Urothelium cell line (cell line): ENCODE data around the gene FGFR2.

ENCODE experiments used
- DNase-seq: peaks from one replicate; pipeline ENCODE4 v3.0.0; 2011; ENCODE audit warnings: low spot score, mixed read lengths
- FAIRE-seq: peaks from 2 replicates; lab custom pipeline; 2011; peaks lifted over from hg19 to GRCh38; lab: Jason Lieb, UNC

Gene FGFR2

DNA sequence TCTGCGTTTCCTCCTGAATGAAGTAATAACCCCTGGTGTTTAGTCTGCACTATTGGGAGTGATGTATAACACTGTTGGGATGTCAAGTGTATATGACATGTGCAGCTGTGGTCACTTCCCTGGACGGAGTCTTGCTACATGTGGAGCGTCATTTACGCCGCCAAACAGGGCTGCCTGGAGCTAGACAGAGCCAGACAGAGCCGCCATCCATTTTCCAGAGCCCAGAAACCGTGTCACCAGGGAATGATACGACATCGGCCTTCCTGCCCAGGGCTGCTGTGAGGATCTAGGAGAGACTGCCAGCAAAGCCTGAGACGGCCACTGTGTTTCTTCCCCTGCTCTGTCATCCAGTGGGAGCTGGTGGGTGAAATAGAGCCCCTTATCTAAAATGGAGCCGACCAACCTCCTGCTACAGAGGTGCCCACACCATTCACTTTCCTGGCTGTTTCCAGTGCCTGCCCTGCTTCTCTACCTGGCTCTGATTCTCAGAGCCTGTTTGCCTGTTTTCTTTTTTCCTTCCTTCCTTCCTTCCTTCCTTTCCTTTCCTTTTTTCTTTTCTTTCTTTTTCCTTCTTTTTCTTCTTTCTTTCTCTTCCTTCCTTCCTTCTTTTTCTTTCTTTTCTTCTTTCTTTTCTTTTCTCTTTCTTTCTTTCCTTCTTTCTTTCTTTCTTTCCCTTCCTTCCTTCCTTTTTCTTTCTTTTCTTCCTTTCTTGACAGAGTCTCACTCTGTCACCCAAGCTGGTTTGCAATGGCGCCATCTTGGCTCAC lies 13.3 kb upstream of the FGFR2 start:
- no peak for FAIRE-seq
- no peak for DNase-seq

DNA sequence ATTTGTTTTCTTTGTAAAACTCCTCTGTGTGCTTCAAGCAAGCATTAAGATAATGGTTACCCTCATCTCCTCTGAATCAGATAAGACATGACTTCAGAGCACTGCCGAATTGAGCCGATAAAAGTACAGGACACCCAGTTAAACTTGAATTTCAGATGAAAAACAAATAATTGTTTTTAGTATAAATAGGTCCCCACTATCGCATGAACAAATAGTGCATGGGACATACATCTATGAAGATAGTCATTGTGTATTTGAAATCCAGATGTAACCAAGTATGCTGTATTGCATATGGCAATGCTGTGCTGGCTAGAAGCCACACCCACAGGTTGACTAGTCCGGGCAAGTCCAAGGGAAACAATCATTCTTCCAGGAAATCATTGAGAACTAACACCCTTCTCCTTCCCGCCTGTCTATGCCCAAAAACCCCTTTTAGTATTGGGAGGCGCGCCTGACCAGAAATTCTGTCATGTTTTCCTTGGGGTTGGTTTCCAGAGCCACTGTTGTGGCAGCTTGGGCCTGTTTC lies 12.6 kb upstream of the FGFR2 start:
- DNase-seq (no peak), FAIRE-seq (no peak)

GRCh38 chr10:121609426-121610380 lies 11.5 kb upstream of the FGFR2 start:
- peak; percentile 46 for FAIRE-seq
- DNase-seq = no peak

DNA sequence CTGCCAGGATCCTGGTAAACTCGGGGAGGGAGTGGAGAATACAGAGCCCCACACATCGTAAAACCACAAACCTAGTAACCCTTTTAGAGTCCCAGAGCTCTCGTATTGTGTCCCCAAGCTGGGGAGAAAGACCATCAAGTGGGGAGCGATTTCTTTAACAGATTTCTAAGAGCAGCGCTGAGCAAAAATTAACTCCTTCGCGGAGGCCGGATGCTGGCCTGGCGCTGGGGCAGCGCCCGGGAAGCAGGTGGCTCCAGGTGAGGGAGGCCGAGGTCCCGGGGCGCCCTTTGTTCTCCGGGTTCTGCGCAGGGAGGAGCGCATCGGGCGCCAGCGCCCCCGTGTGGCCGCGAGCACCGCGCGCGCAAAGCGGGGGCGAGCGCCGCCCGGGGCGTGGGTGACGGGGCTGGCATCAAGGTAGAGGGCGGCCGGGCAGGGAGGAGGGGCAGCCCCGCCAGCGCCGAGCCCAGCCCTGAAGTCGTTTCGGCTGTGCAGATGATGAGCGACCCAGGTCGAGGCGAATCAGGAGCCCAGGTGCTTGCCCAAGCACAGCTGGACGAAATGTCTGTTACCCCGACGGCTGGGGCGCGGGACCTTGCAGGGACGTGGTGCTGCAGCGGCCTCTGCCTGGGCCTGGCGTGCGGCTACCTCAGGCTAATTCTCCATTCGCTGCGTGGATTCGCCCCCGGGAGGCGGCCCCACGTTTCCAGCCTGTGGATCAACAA lies 10.4 kb upstream of the FGFR2 start:
- DNase-seq (peak; percentile 82), FAIRE-seq (peak; percentile 55)

DNA sequence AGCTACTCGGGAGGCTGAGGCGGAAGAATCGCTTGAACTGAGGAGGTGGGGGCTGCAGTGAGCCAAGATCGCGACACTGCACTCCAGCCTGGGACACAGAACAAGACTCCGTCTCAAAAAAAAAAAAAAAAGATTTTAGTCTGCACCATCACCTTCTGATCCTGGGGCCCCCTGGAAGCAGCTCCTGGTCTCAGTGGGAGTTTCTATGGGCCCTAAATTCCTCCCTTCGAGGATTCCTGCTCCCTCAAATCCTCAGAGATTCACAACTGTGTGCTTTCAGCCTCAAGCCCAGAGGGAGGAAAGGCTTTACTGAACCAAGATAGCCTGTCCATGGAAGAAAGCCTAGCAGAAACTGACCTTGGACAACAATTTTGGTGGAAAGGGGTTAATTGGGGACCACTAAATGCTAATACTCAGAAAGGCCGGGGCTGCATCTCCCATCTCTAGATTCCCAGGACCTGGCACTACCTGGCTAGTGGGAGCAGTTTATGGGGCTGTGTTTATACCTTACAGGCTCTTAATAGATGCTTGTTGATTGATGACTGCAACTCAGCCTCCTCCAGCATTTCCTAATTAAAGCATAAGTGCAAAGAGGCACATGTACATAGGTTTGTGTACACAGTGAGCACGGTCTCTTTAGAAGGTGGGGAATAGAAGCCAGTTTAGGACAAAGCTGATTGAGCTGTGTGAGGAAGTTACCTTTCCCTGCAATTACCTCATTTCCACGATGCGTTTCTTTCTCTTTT lies 9.2 kb upstream of the FGFR2 start:
- DNase-seq = no peak
- FAIRE-seq = no peak

- no peak for FAIRE-seq
Observed at GRCh38 chr10:121605708-121606107, 7.5 kb upstream of the FGFR2 start.

GRCh38 chr10:121601458-121601857 lies 3.2 kb upstream of the FGFR2 start:
- DNase-seq = no peak
- FAIRE-seq = no peak

More at GRCh38 chr10:121605708-121606107, 7.5 kb upstream of the FGFR2 start:
- DNase-seq = no peak

DNA sequence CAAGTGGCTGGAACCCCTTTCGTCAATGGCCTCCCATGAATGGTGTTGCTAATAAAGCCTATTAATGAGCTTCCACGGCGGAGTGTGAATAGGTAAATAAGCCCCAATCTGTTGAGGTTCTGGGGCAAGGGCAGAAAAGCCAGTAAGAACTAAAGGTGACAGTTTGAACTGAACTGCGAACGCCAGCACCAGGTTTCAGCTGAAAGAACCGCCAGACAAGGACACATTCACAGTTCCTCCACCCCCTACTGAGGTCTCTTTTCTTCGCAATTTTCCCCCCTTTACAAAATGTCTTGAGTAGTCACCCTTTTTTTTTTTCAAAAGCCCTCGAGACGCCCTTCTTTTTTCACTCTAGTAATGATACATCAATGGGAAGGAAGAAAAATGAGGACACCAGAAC lies 2.4 kb upstream of the FGFR2 start:
- DNase-seq = no peak

GRCh38 chr10:121599947-121600346 lies 1.7 kb upstream of the FGFR2 start:
- DNase-seq (no peak), FAIRE-seq (no peak)

More for the DNA sequence above, 2.4 kb upstream of the FGFR2 start:
- no peak for FAIRE-seq

- peak; percentile 31 for DNase-seq
Observed at GRCh38 chr10:121597504-121598262, 561 bp downstream of the FGFR2 start.

DNA sequence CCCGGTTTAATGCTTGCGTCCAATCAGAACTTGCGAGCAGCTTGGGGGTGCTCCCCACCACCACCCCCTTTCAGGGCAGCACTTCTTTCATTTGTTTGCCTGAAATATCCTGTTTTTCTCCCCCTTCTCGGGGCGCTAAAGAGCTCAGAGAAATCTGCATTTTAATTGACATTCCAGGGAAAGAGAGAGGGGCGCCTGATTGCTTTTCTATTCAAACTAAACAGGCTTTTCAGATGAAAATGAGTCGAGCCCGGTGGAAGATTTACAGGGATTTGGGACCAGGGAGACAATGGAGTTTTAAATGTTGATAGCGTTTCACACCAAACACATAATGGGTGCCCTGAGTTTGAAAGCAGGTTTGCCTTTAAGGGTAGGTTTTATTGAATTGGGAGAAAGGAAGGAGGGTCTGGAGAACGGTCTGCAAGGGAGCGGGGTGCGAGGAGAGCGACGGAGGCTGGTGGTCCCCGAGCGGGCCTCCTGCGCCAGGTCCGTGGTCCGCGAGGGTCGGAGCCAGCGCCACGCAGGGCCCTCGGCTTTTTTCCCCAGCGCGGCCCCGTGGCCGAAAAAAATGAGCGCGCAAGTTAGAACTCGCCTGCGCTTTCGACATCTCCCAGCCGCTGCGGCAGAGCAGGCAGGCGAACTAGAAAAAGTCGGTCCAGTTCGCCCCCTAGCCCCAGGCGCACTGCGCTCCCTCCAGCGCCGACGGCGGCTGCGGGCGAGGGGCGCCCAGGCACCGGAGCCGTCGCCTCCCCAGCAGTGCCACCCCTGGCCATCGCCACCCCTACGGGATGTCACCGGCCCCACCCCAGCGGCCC lies 1.3 kb downstream of the FGFR2 start:
- FAIRE-seq (no peak), DNase-seq (peak; percentile 57)

More at GRCh38 chr10:121597504-121598262, 561 bp downstream of the FGFR2 start:
- no peak for FAIRE-seq

DNA sequence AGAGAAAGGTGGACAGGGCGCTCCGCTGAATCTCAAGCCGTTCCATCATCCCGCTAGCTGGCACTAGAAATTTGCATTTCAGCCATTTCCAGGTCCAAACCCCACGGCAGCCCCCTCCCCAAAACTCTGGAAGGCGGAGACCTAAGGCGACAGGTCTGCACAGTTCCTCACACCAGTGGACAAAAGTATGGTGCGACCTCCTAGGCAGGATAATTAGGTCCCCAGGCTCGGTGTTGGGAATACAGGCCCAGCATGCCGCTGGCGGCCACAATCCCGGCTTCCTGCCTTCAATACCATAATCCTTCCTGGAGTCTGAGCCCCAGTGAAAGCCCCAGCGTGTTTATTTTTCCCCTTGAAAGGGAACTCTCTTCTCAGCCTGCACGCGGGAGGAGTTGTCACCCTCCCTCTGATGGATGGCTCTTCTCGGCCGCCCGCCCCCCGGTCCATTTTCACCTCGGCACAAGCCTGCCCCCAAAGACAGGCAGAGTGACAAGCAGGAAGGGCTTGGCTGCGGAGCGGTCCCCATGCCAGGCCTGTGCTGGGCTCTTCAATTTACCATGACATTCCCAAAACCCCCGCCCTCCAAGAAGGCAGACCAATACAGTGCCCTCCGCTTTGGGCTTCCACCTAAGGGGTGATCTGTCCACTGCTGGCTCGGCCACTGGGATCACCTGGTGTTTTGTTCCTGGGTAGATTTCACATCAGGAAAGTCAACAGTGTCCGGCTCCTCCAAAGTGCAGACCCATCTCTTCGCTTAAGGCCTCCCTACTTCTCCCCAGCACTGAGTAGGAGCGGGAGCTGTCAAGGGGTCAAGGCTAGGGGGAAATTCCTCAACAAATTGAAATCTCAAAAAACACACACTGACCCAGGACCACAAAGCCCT lies 2.2 kb downstream of the FGFR2 start:
- FAIRE-seq (no peak), DNase-seq (no peak)

- FAIRE-seq = peak; percentile 30
- DNase-seq = no peak
Observed at GRCh38 chr10:121595351-121595805, 2.9 kb downstream of the FGFR2 start.

DNA sequence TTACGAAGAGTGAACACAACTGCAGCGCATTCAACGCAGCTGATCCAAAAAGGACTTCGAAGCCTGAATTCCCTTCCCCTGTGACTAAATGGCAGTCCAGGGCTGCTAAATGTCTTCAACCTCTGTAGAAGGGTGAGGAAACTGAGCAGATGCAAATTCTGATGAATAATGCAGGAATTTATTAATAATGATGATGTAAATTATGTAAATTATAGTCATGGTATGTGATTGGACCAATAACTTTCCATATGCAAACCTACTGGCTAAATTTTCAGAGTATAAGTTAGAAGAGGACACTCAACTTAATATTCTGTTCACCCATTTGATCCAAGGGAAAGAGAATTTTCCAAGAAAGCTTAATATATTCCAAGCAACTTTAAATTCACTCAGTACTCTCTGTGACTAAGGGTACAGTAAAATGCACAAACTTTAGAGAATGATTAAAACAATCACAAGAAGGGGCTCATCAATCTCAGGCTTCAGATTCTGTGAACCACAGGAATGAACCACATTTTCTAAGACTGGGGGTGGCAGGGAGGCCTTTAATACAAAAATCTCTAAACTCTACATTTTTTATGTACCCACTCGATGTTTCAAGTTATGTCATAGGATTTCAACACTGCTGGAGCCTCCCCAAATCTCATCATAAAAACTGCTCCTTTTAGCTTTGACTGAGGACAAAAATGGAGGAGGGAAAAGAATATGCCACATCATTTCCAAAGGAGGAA lies 3.5 kb downstream of the FGFR2 start:
- FAIRE-seq (no peak), DNase-seq (no peak)

- FAIRE-seq (no peak), DNase-seq (no peak)
Observed at GRCh38 chr10:121594076-121594475, 4.2 kb downstream of the FGFR2 start.

- no peak for FAIRE-seq
- DNase-seq = no peak
Observed at GRCh38 chr10:121593281-121594075, 4.8 kb downstream of the FGFR2 start.
